Measurements from ENCODE around the gene HTATIP2. TPM values are rescaled to one million over a fixed set of nuclear protein-coding genes. Genes with fewer than 3 reads are reported as not detected.

Gene HTATIP2
- total RNA-seq, 1 experiment from 2014 or later = 43.4 TPM

DNA sequence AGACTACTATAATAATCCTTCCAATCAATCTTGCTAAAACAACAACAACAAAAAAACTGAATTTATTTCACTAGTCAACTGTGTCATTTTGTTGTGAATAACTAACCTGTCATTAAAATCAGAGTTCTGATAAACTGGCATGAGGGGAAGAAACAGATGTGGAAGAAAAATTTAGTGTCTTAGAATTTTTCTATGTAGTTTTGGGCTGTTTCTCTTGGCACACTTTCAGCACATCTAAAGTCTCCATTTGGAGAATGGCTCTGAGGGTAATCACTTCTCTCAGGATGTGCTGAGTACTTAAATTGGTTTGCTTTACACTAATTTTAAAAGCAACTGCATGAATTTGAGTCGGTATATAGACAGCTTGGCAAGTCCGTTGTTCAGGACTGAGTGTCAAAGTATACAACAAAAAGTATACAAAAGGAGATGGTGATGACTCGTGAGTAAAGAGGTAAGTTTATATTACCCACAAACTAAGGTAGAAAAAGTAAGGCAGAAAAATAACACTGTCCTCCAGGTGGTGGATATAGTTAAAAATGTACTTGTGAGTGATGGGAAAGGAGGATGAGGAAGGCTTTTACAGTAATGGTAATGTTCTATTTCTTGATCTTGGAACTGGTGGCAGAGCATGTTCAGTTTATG is 10.2 kb downstream of the HTATIP2 start:
- POLR2A ChIA-PET = no interaction called here
- H3K4me2 ChIP-seq (ENCODE audit: low read length) = no peak overlapping the region
- H3K27me3 ChIP-seq (ENCODE audit: insufficient read depth, low read length) = no peaks in the 10 kb centered on the region
- no peaks in the 10 kb centered on the region for H3K9me2 ChIP-seq (ENCODE audit: insufficient read depth)
- no peak overlapping the region for H3K9ac ChIP-seq (ENCODE audit: low read length)
- no TSS peak for BruUV-seq (replicated peaks)
- H4K20me1 ChIP-seq (ENCODE audit: insufficient read depth) = no peaks in the 10 kb centered on the region
- peaks cover 0 to 3% of the 10 kb centered on the region in 2 experiments; a peak in 3 of 4 replicates for H3K4me1 ChIP-seq (ENCODE audit: control insufficient read depth in 1 of 2, insufficient read depth in 2 of 2, low read length in 2 of 2)
- H3K36me3 ChIP-seq (ENCODE audit: control insufficient read depth in 1 of 2, insufficient read depth in 2 of 2, low read length in 2 of 2) = peaks cover 0 to 5% of the 10 kb centered on the region in 2 experiments; a peak in 2 of 4 replicates
- no peak overlapping the region for H2AFZ ChIP-seq (ENCODE audit: low read depth, low read length, poor library complexity, severe bottlenecking)
- TF ChIP-seq REST (IDR thresholded peaks at IDR 0.05; ENCODE audit: low read depth) (no peak), EZH2phosphoT487 (IDR thresholded peaks at IDR 0.05; ENCODE audit: borderline replicate concordance) (no peak), ZFX (IDR thresholded peaks at IDR 0.05) (no peak), CEBPB (IDR thresholded peaks at IDR 0.05; ENCODE audit: low read depth) (no peak), POLR2A (IDR thresholded peaks at IDR 0.05; ENCODE audit: borderline replicate concordance, extremely low read depth, insufficient read depth, insufficient read length) (no peak), ELF1 (IDR thresholded peaks at IDR 0.05; ENCODE audit: borderline replicate concordance, low read depth) (no peak), TCF7L2 (IDR thresholded peaks at IDR 0.05; ENCODE audit: borderline replicate concordance, extremely low read depth, insufficient read depth, insufficient read length) (no peak), SP1 (IDR thresholded peaks at IDR 0.05; ENCODE audit: low read depth) (no peak), SIN3A (IDR thresholded peaks at IDR 0.05; ENCODE audit: low read depth) (no peak), ZNF274 (IDR thresholded peaks at IDR 0.05; ENCODE audit: low read depth, low read length) (no peak)
- no peak overlapping the region for H3K4me3 ChIP-seq (replicated peaks in 1 of 2; ENCODE audit: low read depth in 1 of 2, low read length in 2 of 2)
- CTCF ChIA-PET = interaction anchor here (1.2 kb wide), 1 partner anchor 23 kb away, joined by 3 read pairs; no protein-coding TSS in a partner anchor
- no peak overlapping the region for H3K27ac ChIP-seq (ENCODE audit: low read depth, low read length)
- intact Hi-C loops (cut with micrococcal nuclease) = no loop called here
- DNase-seq (ENCODE audit: low read depth, low spot score) = no peak
- RAD21 ChIA-PET (ENCODE audit: low non-redundant PET in 1 of 2, low total read pairs in 2 of 2, uncharacterized antibody in 2 of 2, unreplicated experiment in 2 of 2) = no interaction called here
- no peak for ATAC-seq
- H3K79me2 ChIP-seq (ENCODE audit: insufficient read depth, low read length) = no peaks in the 10 kb centered on the region
- no peaks in the 10 kb centered on the region for H3K9me3 ChIP-seq (ENCODE audit: control insufficient read depth in 1 of 2, insufficient read depth in 1 of 2, low read depth in 1 of 2, low read length in 2 of 2)
